C1 segment of cervical spinal cord (tissue), 14 donors: Measurements from ENCODE around the gene INTS14.

ENCODE experiments used
- DNase-seq, 14 donors: peaks; one replicate each; lab custom pipeline; 2025; lab: John Stamatoyannopoulos, UW

The INTS14 gene

GRCh38 chr15:65610871-65611718, at the start of gene INTS14:
Gene INTS14 (minus strand): TSS chr15:65611131. CDS start chr15:65607380, 3,751 bp downstream.
- DNase-seq: peak; percentile 60 to 97 (median 92)

- DNase-seq: no peak
Measured at GRCh38 chr15:65659502-65660052, 48.6 kb upstream of the INTS14 start.

GRCh38 chr15:65655457-65655856, 44.5 kb upstream of the INTS14 start:
- DNase-seq: no peak

- no peak for DNase-seq
Measured at GRCh38 chr15:65655026-65655425, 44.1 kb upstream of the INTS14 start.

- no peak for DNase-seq
Measured at GRCh38 chr15:65653801-65654521, 43.0 kb upstream of the INTS14 start.

GRCh38 chr15:65653341-65653740, 42.4 kb upstream of the INTS14 start:
- DNase-seq: no peak

GRCh38 chr15:65651831-65652749, 41.2 kb upstream of the INTS14 start:
- peak in 1 of 14 donors; percentile 46 for DNase-seq

- DNase-seq: no peak
Measured at GRCh38 chr15:65651042-65651322, 40.1 kb upstream of the INTS14 start.

GRCh38 chr15:65650312-65651041, 39.5 kb upstream of the INTS14 start:
- DNase-seq: no peak

GRCh38 chr15:65646486-65646885, 35.6 kb upstream of the INTS14 start:
- DNase-seq: no peak

- no peak for DNase-seq
Measured at GRCh38 chr15:65645392-65645791, 34.5 kb upstream of the INTS14 start.

GRCh38 chr15:65644282-65644681, 33.4 kb upstream of the INTS14 start:
- no peak for DNase-seq

GRCh38 chr15:65642594-65642993, 31.7 kb upstream of the INTS14 start:
- no peak for DNase-seq

GRCh38 chr15:65641768-65642475, 31.0 kb upstream of the INTS14 start:
- no peak for DNase-seq

GRCh38 chr15:65639509-65639908, 28.6 kb upstream of the INTS14 start:
- no peak for DNase-seq

GRCh38 chr15:65638681-65639089, 27.8 kb upstream of the INTS14 start:
- DNase-seq: peak in 5 of 14 donors; percentile 3 to 55 (median 8)

GRCh38 chr15:65638109-65638508, 27.2 kb upstream of the INTS14 start:
- DNase-seq: no peak

GRCh38 chr15:65634356-65634755, 23.4 kb upstream of the INTS14 start:
- no peak for DNase-seq

GRCh38 chr15:65633752-65634151, 22.8 kb upstream of the INTS14 start:
- DNase-seq: no peak

GRCh38 chr15:65632780-65633375, 21.9 kb upstream of the INTS14 start:
- DNase-seq: no peak
